SK-N-SH (cell line): Measurements from ENCODE around the gene USP27X. TPM values are rescaled to one million over a fixed set of nuclear protein-coding genes. Genes with fewer than 3 reads are reported as not detected.

Experiments
- CTCF ChIA-PET: fragments of 300-600, 350-600 bp; formaldehyde crosslinking; extraction: SDS; loops from one replicate; lab custom pipeline; 2021; lab: Yijun Ruan, JAX
- POLR2A ChIA-PET: fragments of 350-600 bp; sonication (Branson Sonifier 250); formaldehyde crosslinking; extraction: SDS; loops from one replicate; lab custom pipeline; 2020; ENCODE audit warnings: antibody characterized with exemption, inconsistent platforms; lab: Yijun Ruan, JAX
- DNase-seq: peaks from one replicate; pipeline ENCODE4 v3.0.0; 2012
- H2AFZ ChIP-seq: fragments of 200-600 bp; sonication (generic); 2 replicates; pipeline ENCODE4 v1.8.1; 2016; ENCODE audit warnings: antibody characterized with exemption, mild to moderate bottlenecking, low read depth
- H3F3A ChIP-seq: fragments of 200-600 bp; sonication (generic); replicated peaks from 2 replicates; pipeline ENCODE3; 2016; ENCODE audit warnings: antibody characterized with exemption, mild to moderate bottlenecking; ENCODE audit not compliant: insufficient read depth
- H3K27ac ChIP-seq, 2 experiments: fragments of 200-500 bp in 1 of 2; fragments of 200-600 bp in 1 of 2; sonication (Bioruptor generic) in 1 of 2; sonication (generic), shearing (Covaris generic) in 1 of 2; 2 replicates each; pipeline versions ENCODE4 v1.5.1 to v1.6.1; 2014 to 2016; ENCODE audit warnings: low read depth in 2 of 2, inconsistent platforms in 1 of 2, low read length in 1 of 2, mild to moderate bottlenecking in 1 of 2, mixed read lengths in 1 of 2
- H3K27me3 ChIP-seq: fragments of 200-600 bp; sonication (generic), shearing (Covaris generic); 2 replicates; pipeline ENCODE4 v1.6.1; 2016; ENCODE audit warnings: mixed run types; ENCODE audit not compliant: insufficient read depth
- H3K36me3 ChIP-seq, 2 experiments: fragments of 200-500 bp in 1 of 2; fragments of 200-600 bp in 1 of 2; sonication (Bioruptor generic) in 1 of 2; sonication (generic) in 1 of 2; replicated peaks in 1 of 2; 2 replicates each; pipeline versions ENCODE3 to v1.5.1; 2014 to 2016; ENCODE audit warnings: low read length in 1 of 2, mild to moderate bottlenecking in 1 of 2; ENCODE audit not compliant: insufficient read depth in 2 of 2, control insufficient read depth in 1 of 2
- H3K4me1 ChIP-seq, 2 experiments: fragments of 200-500 bp in 1 of 2; fragments of 200-600 bp in 1 of 2; sonication (Bioruptor generic) in 1 of 2; sonication (generic), shearing (Covaris generic) in 1 of 2; 2 replicates each; pipeline versions ENCODE4 v1.5.1 to v1.6.1; 2014 to 2016; ENCODE audit warnings: low read depth in 1 of 2, low read length in 1 of 2, mixed run types in 1 of 2; ENCODE audit not compliant: insufficient read depth in 2 of 2, control insufficient read depth in 1 of 2
- H3K4me2 ChIP-seq: fragments of 200-600 bp; sonication (generic), shearing (Covaris generic); 2 replicates; pipeline ENCODE4 v1.6.1; 2017; ENCODE audit warnings: mixed run types
- H3K4me3 ChIP-seq, 2 experiments: fragments of 200-500 bp in 1 of 2; fragments of 200-600 bp in 1 of 2; sonication (Bioruptor generic) in 1 of 2; sonication (generic), shearing (Covaris generic) in 1 of 2; 2 replicates each; pipeline versions ENCODE4 v1.5.1 to v1.8.1; 2014 to 2016; ENCODE audit warnings: low read depth in 2 of 2, inconsistent platforms in 1 of 2, low read length in 1 of 2, mild to moderate bottlenecking in 1 of 2, mixed read lengths in 1 of 2, moderate library complexity in 1 of 2
- H3K79me2 ChIP-seq: fragments of 200-600 bp; sonication (generic); 2 replicates; pipeline ENCODE4 v1.8.1; 2017; ENCODE audit warnings: mild to moderate bottlenecking; ENCODE audit not compliant: insufficient read depth
- H3K9ac ChIP-seq: fragments of 200-600 bp; sonication (generic); 2 replicates; pipeline ENCODE4 v1.6.1; 2017; ENCODE audit warnings: mixed run types
- H3K9me2 ChIP-seq: fragments of 200-600 bp; sonication (generic); 2 replicates; pipeline ENCODE4 v1.6.1; 2017; ENCODE audit warnings: mixed run types
- H3K9me3 ChIP-seq: fragments of 200-600 bp; sonication (generic); 2 replicates; pipeline ENCODE4 v1.6.1; 2017; ENCODE audit warnings: mixed run types, mild to moderate bottlenecking, moderate library complexity
- H4K20me1 ChIP-seq: fragments of 200-600 bp; sonication (generic); 2 replicates; pipeline ENCODE4 v1.6.1; 2017; ENCODE audit warnings: mild to moderate bottlenecking, mixed run types; ENCODE audit not compliant: insufficient read depth
- CHD2 ChIP-seq: fragments of 150-350 bp; IDR thresholded peaks from 2 replicates; pipeline ENCODE4 v1.6.1; 2018; ENCODE audit warnings: low read length; ENCODE audit not compliant: partially characterized antibody
- ELF1 ChIP-seq: IDR thresholded peaks from 2 replicates; pipeline ENCODE4 v1.4.0; 2012
- EP300 ChIP-seq, 2 experiments: IDR thresholded peaks; 2 replicates each; pipeline versions ENCODE4 v1.4.0 to v1.6.1; 2012; ENCODE audit warnings: borderline replicate concordance in 1 of 2, low read depth in 1 of 2, low read length in 1 of 2
- EZH2phosphoT487 ChIP-seq: fragments of 200-600 bp; sonication (generic); IDR thresholded peaks from 2 replicates; pipeline ENCODE4 v1.6.1; 2017; ENCODE audit warnings: low read depth, mixed run types, mild to moderate bottlenecking, antibody characterized with exemption, moderate library complexity, borderline replicate concordance
- FOXJ3 ChIP-seq: sonication (generic); formaldehyde crosslinking; IDR thresholded peaks from 2 replicates; pipeline ENCODE4 v1.5.1; 2020; ENCODE audit warnings: mild to moderate bottlenecking, missing genetic modification reagents
- FOXM1 ChIP-seq: IDR thresholded peaks from 2 replicates; pipeline ENCODE4 v1.4.0; 2012; ENCODE audit warnings: low read depth, mild to moderate bottlenecking
- MAX ChIP-seq: IDR thresholded peaks from 2 replicates; pipeline ENCODE4 v1.4.0; 2012; ENCODE audit warnings: low read depth
- MEF2A ChIP-seq: IDR thresholded peaks from 2 replicates; pipeline ENCODE4 v1.4.0; 2012; ENCODE audit warnings: low read depth, borderline replicate concordance
- NFIC ChIP-seq: IDR thresholded peaks from 2 replicates; pipeline ENCODE4 v1.4.0; 2012; ENCODE audit warnings: borderline replicate concordance
- NRF1 ChIP-seq: IDR thresholded peaks from 2 replicates; pipeline ENCODE4 v1.6.1; 2012; ENCODE audit warnings: low read depth, mild to moderate bottlenecking, low read length
- POLR2AphosphoS5 ChIP-seq: IDR thresholded peaks from 2 replicates; pipeline ENCODE4 v1.6.1; 2012; ENCODE audit warnings: low read depth, low read length
- RAD21 ChIP-seq: IDR thresholded peaks from 2 replicates; pipeline ENCODE4 v1.6.1; 2012; ENCODE audit warnings: mild to moderate bottlenecking, low read length
- RCOR1 ChIP-seq: fragments of 150-350 bp; IDR thresholded peaks from 2 replicates; pipeline ENCODE4 v1.6.1; 2017; ENCODE audit warnings: antibody characterized with exemption, low read length
- RFX5 ChIP-seq: IDR thresholded peaks from 2 replicates; pipeline ENCODE4 v1.6.1; 2012; ENCODE audit warnings: mild to moderate bottlenecking, improper control_type of control experiment, low read length
- SIN3A ChIP-seq: IDR thresholded peaks from 2 replicates; pipeline ENCODE4 v1.6.1; 2012; ENCODE audit warnings: low read depth, mild to moderate bottlenecking, low read length, moderate library complexity, borderline replicate concordance
- SMC3 ChIP-seq: IDR thresholded peaks from 2 replicates; pipeline ENCODE4 v1.6.1; 2012; ENCODE audit warnings: low read depth, low read length, improper control_type of control experiment
- TAF1 ChIP-seq: IDR thresholded peaks from 2 replicates; pipeline ENCODE4 v1.6.1; 2012; ENCODE audit warnings: low read depth, mild to moderate bottlenecking, low read length, moderate library complexity, borderline replicate concordance
- TEAD4 ChIP-seq: IDR thresholded peaks from 2 replicates; pipeline ENCODE4 v1.4.0; 2012; ENCODE audit warnings: mild to moderate bottlenecking, borderline replicate concordance; ENCODE audit not compliant: insufficient read depth
- USF2 ChIP-seq: fragments of 150-350 bp; IDR thresholded peaks from 2 replicates; pipeline ENCODE4 v1.6.1; 2017; ENCODE audit warnings: antibody characterized with exemption, low read length, low read depth, borderline replicate concordance
- YY1 ChIP-seq: IDR thresholded peaks from 2 replicates; pipeline ENCODE4 v1.4.0; 2012; ENCODE audit warnings: low read depth, mild to moderate bottlenecking
- ZBTB33 ChIP-seq: IDR thresholded peaks from 2 replicates; pipeline ENCODE4 v1.4.0; 2012; ENCODE audit warnings: low read depth, borderline replicate concordance
- WGBS: methylation state at CpG from one replicate; pipeline ENCODE4 v1.1.6; 2017; ENCODE audit warnings: low lambda C conversion rate; 5-methylcytosine and 5-hydroxymethylcytosine counted together
- polyA plus RNA-seq, 3 experiments: library from polyadenylated mRNA; depleted of rRNA; stranded (reverse); fragments of >200 nt; gene quantifications; 2 replicates each; pipeline ENCODE4 v1.2.3, GENCODE V29; 2012
- TF ChIP-seq, protein P1 (sequence below): IDR thresholded peaks from 2 replicates; pipeline ENCODE4 v1.4.0; 2012; ENCODE audit warnings: low read depth, borderline replicate concordance
- TF ChIP-seq, protein P2 (sequence below): IDR thresholded peaks from 2 replicates; pipeline ENCODE4; 2012

The USP27X gene
- polyA plus RNA-seq, 1 of the 3 experiments (the other 2 are of a cell fraction): 1.9 TPM

DNA sequence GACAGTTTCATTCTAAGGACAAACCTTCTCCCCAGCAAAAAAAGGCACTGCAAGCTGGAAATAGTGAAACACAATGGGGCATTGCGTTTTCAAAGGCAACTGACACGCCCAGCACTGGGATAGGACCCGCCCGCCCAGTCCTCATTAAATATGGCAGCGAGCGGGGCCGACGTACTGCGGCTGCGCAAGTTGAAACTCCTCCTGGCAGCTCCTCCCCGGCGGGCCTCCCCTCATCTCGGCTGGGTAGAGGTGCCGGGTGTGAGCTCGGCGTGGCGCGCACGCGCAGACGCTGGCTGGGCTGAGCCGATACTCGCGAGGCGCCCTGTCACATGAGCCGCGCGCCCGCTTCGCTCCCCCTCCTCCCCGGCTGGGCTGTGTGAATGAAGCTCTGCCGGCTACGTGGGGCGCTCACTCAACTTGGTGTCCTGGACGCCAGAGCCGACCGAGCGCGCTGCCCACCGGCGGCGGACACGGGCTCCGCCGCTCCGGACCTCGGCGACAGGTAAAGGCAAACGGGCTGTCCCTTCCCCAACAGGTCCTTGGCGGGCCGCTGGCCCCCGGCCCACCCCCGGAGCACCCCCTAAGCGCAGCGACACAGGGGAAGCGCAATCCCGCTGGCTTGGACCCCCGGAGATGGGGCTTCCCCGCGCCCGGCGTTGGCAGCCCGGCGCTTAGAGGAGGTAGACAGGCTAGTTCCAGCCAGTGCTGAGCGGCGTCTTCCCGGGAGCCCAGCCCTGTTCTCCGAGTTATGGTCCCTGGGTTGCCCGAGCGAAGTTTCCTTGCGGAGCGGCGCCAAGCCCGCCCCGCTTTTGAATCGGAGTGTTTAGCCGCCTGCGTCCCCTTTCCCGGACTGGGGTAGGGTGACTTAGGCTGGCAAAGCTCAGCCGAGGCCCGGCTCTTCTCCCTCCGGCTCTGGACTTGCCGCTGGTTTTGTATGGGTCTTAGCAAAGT is 43.3 kb downstream of the USP27X start, which contains the start of gene CLCN5 (continued):
- TF ChIP-seq TAF1: no peak
- TF ChIP-seq RAD21: no peak
- TF ChIP-seq EP300 (IDR thresholded peaks at IDR 0.05; ENCODE audit: borderline replicate concordance in 1 of 2, low read depth in 1 of 2, low read length in 1 of 2): no peak
- 0 out of 2 replicates have a peak, but pooled peaks have one; percentile 44 for TF ChIP-seq YY1
- TF ChIP-seq, protein P1, sequence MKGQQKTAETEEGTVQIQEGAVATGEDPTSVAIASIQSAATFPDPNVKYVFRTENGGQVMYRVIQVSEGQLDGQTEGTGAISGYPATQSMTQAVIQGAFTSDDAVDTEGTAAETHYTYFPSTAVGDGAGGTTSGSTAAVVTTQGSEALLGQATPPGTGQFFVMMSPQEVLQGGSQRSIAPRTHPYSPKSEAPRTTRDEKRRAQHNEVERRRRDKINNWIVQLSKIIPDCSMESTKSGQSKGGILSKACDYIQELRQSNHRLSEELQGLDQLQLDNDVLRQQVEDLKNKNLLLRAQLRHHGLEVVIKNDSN: peak; percentile 71
- no peak for TF ChIP-seq RCOR1
- TF ChIP-seq USF2: no peak
- no peak for TF ChIP-seq SMC3
- no peak for TF ChIP-seq ELF1

GRCh38 chrX:49925176-49925575 is 45.9 kb downstream of the USP27X start:
- Histone ChIP-seq H3K4me1 (peaks cover 0 to 2% of the 10 kb centered on the region in 2 experiments; a peak in 2 of 4 replicates), H4K20me1 (no peaks in the 10 kb centered on the region), H3K9me2 (no peaks in the 10 kb centered on the region), H2AFZ (no peak overlapping the region), H3K79me2 (no peaks in the 10 kb centered on the region), H3K27me3 (no peaks in the 10 kb centered on the region), H3K27ac (no peak overlapping the region), H3K36me3 (no peaks in the 10 kb centered on the region), H3F3A (no peaks in the 10 kb centered on the region), H3K4me2 (no peak overlapping the region), H3K9ac (no peak overlapping the region), H3K4me3 (no peak overlapping the region), H3K9me3 (no peaks in the 10 kb centered on the region)
- 10% methylated on average over 2 of the region's 2 CpGs for WGBS
- CTCF ChIA-PET: interaction anchor here (1.3 to 2.9 kb wide), 3 partner anchors 9 to 143 kb away, joined by 3 to 15 read pairs (median 3); no protein-coding TSS in a partner anchor
- TF ChIP-seq TEAD4 (no peak), FOXJ3 (CRISPR knock-in tag) (no peak), EP300 (IDR thresholded peaks at IDR 0.05; ENCODE audit: borderline replicate concordance in 1 of 2, low read depth in 1 of 2, low read length in 1 of 2) (no peak), EZH2phosphoT487 (no peak), RFX5 (no peak), MEF2A (no peak), ZBTB33 (no peak), FOXM1 (no peak), RAD21 (no peak), MAX (no peak), NFIC (no peak), SIN3A (no peak), CHD2 (no peak), NRF1 (no peak), POLR2AphosphoS5 (no peak), RCOR1 (no peak)
- TF ChIP-seq, protein P2, sequence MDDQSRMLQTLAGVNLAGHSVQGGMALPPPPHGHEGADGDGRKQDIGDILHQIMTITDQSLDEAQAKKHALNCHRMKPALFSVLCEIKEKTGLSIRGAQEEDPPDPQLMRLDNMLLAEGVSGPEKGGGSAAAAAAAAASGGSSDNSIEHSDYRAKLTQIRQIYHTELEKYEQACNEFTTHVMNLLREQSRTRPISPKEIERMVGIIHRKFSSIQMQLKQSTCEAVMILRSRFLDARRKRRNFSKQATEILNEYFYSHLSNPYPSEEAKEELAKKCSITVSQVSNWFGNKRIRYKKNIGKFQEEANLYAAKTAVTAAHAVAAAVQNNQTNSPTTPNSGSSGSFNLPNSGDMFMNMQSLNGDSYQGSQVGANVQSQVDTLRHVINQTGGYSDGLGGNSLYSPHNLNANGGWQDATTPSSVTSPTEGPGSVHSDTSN: no peak
- no peak for DNase-seq
- POLR2A ChIA-PET: no interaction called here
